ENCODE measurements around the gene STOX2.

STOX2 gene

GRCh38 chr4:183993676-183994075 is 88.6 kb downstream of the STOX2 start:
- Histone ChIP-seq H3K27ac (ENCODE audit: low read depth, low read length) (no peak overlapping the region), H3K9me3 (ENCODE audit: low read length) (no peaks in the 10 kb centered on the region), H3K36me3 (ENCODE audit: insufficient read depth, low read length) (no peaks in the 10 kb centered on the region)

GRCh38 chr4:183995570-183995969 is 90.5 kb downstream of the STOX2 start:
- H3K27ac ChIP-seq (ENCODE audit: low read depth, low read length): no peak overlapping the region
- H3K36me3 ChIP-seq (ENCODE audit: insufficient read depth, low read length): no peaks in the 10 kb centered on the region
- no peaks in the 10 kb centered on the region for H3K9me3 ChIP-seq (ENCODE audit: low read length)
- no peak overlapping the region for H3K4me3 ChIP-seq (ENCODE audit: low read depth in 1 of 2, low read length in 2 of 2)
- no peak overlapping the region for H3K9ac ChIP-seq (ENCODE audit: low read length)
- no peaks in the 10 kb centered on the region for H3K27me3 ChIP-seq (ENCODE audit: control insufficient read depth in 1 of 2, insufficient read depth in 2 of 2, low read length in 2 of 2)
- H3K4me1 ChIP-seq (ENCODE audit: insufficient read depth, low read length): no peaks in the 10 kb centered on the region

More at GRCh38 chr4:183993676-183994075, 88.6 kb downstream of the STOX2 start:
- Histone ChIP-seq H3K27me3 (ENCODE audit: control insufficient read depth in 1 of 2, insufficient read depth in 2 of 2, low read length in 2 of 2) (no peaks in the 10 kb centered on the region), H3K4me3 (ENCODE audit: low read depth in 1 of 2, low read length in 2 of 2) (no peak overlapping the region), H3K9ac (ENCODE audit: low read length) (no peak overlapping the region), H3K4me1 (ENCODE audit: insufficient read depth, low read length) (peaks cover 2% of the 10 kb centered on the region)

- Histone ChIP-seq H3K4me1 (ENCODE audit: insufficient read depth, low read length) (no peaks in the 10 kb centered on the region), H3K9me3 (ENCODE audit: low read length) (no peaks in the 10 kb centered on the region), H3K27ac (ENCODE audit: low read depth, low read length) (no peak overlapping the region), H3K27me3 (ENCODE audit: control insufficient read depth in 1 of 2, insufficient read depth in 2 of 2, low read length in 2 of 2) (no peaks in the 10 kb centered on the region), H3K9ac (ENCODE audit: low read length) (no peak overlapping the region), H3K36me3 (ENCODE audit: insufficient read depth, low read length) (no peaks in the 10 kb centered on the region), H3K4me3 (ENCODE audit: low read depth in 1 of 2, low read length in 2 of 2) (no peak overlapping the region)
Measured at GRCh38 chr4:183996868-183997267, 91.8 kb downstream of the STOX2 start.

- H3K9ac ChIP-seq (ENCODE audit: low read length): no peak overlapping the region
- H3K27me3 ChIP-seq (ENCODE audit: control insufficient read depth in 1 of 2, insufficient read depth in 2 of 2, low read length in 2 of 2): no peaks in the 10 kb centered on the region
- no peaks in the 10 kb centered on the region for H3K36me3 ChIP-seq (ENCODE audit: insufficient read depth, low read length)
- H3K9me3 ChIP-seq (ENCODE audit: low read length): no peaks in the 10 kb centered on the region
- H3K4me3 ChIP-seq (ENCODE audit: low read depth in 1 of 2, low read length in 2 of 2): no peak overlapping the region
- H3K4me1 ChIP-seq (ENCODE audit: insufficient read depth, low read length): no peaks in the 10 kb centered on the region
- H3K27ac ChIP-seq (ENCODE audit: low read depth, low read length): no peak overlapping the region
Measured at GRCh38 chr4:183999435-183999834, 94.3 kb downstream of the STOX2 start.

- Histone ChIP-seq H3K27ac (ENCODE audit: low read depth, low read length) (no peak overlapping the region), H3K4me3 (ENCODE audit: low read depth in 1 of 2, low read length in 2 of 2) (no peak overlapping the region), H3K4me1 (ENCODE audit: insufficient read depth, low read length) (no peaks in the 10 kb centered on the region), H3K36me3 (ENCODE audit: insufficient read depth, low read length) (no peaks in the 10 kb centered on the region), H3K27me3 (ENCODE audit: control insufficient read depth in 1 of 2, insufficient read depth in 2 of 2, low read length in 2 of 2) (no peaks in the 10 kb centered on the region), H3K9me3 (ENCODE audit: low read length) (no peaks in the 10 kb centered on the region), H3K9ac (ENCODE audit: low read length) (no peak overlapping the region)
Measured at GRCh38 chr4:184000457-184001396, 95.6 kb downstream of the STOX2 start.

GRCh38 chr4:184003433-184003832 is 98.3 kb downstream of the STOX2 start:
- Histone ChIP-seq H3K9ac (ENCODE audit: low read length) (no peak overlapping the region), H3K4me1 (ENCODE audit: insufficient read depth, low read length) (no peaks in the 10 kb centered on the region), H3K27ac (ENCODE audit: low read depth, low read length) (no peak overlapping the region), H3K27me3 (ENCODE audit: control insufficient read depth in 1 of 2, insufficient read depth in 2 of 2, low read length in 2 of 2) (no peaks in the 10 kb centered on the region), H3K36me3 (ENCODE audit: insufficient read depth, low read length) (no peaks in the 10 kb centered on the region), H3K9me3 (ENCODE audit: low read length) (no peaks in the 10 kb centered on the region), H3K4me3 (ENCODE audit: low read depth in 1 of 2, low read length in 2 of 2) (no peak overlapping the region)

- no peaks in the 10 kb centered on the region for H3K36me3 ChIP-seq (ENCODE audit: insufficient read depth, low read length)
Measured at GRCh38 chr4:184007891-184008290, 102.8 kb downstream of the STOX2 start.

GRCh38 chr4:184010696-184011095 is 105.6 kb downstream of the STOX2 start:
- no peaks in the 10 kb centered on the region for H3K9me3 ChIP-seq (ENCODE audit: low read length)
- H3K36me3 ChIP-seq (ENCODE audit: insufficient read depth, low read length): no peaks in the 10 kb centered on the region
- no peaks in the 10 kb centered on the region for H3K27me3 ChIP-seq (ENCODE audit: control insufficient read depth in 1 of 2, insufficient read depth in 2 of 2, low read length in 2 of 2)
- no peak overlapping the region for H3K27ac ChIP-seq (ENCODE audit: low read depth, low read length)
- H3K4me1 ChIP-seq (ENCODE audit: insufficient read depth, low read length): no peaks in the 10 kb centered on the region
- H3K9ac ChIP-seq (ENCODE audit: low read length): no peak overlapping the region
- H3K4me3 ChIP-seq (ENCODE audit: low read depth in 1 of 2, low read length in 2 of 2): no peak overlapping the region

More at GRCh38 chr4:184007891-184008290, 102.8 kb downstream of the STOX2 start:
- Histone ChIP-seq H3K4me1 (ENCODE audit: insufficient read depth, low read length) (no peaks in the 10 kb centered on the region), H3K9me3 (ENCODE audit: low read length) (no peaks in the 10 kb centered on the region), H3K27ac (ENCODE audit: low read depth, low read length) (no peak overlapping the region), H3K9ac (ENCODE audit: low read length) (no peak overlapping the region), H3K4me3 (ENCODE audit: low read depth in 1 of 2, low read length in 2 of 2) (no peak overlapping the region), H3K27me3 (ENCODE audit: control insufficient read depth in 1 of 2, insufficient read depth in 2 of 2, low read length in 2 of 2) (no peaks in the 10 kb centered on the region)

GRCh38 chr4:184011826-184012380 is 106.8 kb downstream of the STOX2 start:
- Histone ChIP-seq H3K27me3 (ENCODE audit: control insufficient read depth in 1 of 2, insufficient read depth in 2 of 2, low read length in 2 of 2) (no peaks in the 10 kb centered on the region), H3K27ac (ENCODE audit: low read depth, low read length) (no peak overlapping the region), H3K36me3 (ENCODE audit: insufficient read depth, low read length) (no peaks in the 10 kb centered on the region), H3K9ac (ENCODE audit: low read length) (no peak overlapping the region), H3K4me1 (ENCODE audit: insufficient read depth, low read length) (no peaks in the 10 kb centered on the region), H3K9me3 (ENCODE audit: low read length) (no peaks in the 10 kb centered on the region), H3K4me3 (ENCODE audit: low read depth in 1 of 2, low read length in 2 of 2) (no peak overlapping the region)

- Histone ChIP-seq H3K36me3 (ENCODE audit: insufficient read depth, low read length) (no peaks in the 10 kb centered on the region), H3K9me3 (ENCODE audit: low read length) (no peaks in the 10 kb centered on the region), H3K27ac (ENCODE audit: low read depth, low read length) (no peak overlapping the region), H3K9ac (ENCODE audit: low read length) (no peak overlapping the region), H3K27me3 (ENCODE audit: control insufficient read depth in 1 of 2, insufficient read depth in 2 of 2, low read length in 2 of 2) (no peaks in the 10 kb centered on the region), H3K4me3 (ENCODE audit: low read depth in 1 of 2, low read length in 2 of 2) (no peak overlapping the region), H3K4me1 (ENCODE audit: insufficient read depth, low read length) (peaks cover 3% of the 10 kb centered on the region)
Measured at GRCh38 chr4:184012937-184013336, 107.8 kb downstream of the STOX2 start.

GRCh38 chr4:184014301-184014700 is 109.2 kb downstream of the STOX2 start:
- Histone ChIP-seq H3K4me3 (ENCODE audit: low read depth in 1 of 2, low read length in 2 of 2) (no peak overlapping the region), H3K27me3 (ENCODE audit: control insufficient read depth in 1 of 2, insufficient read depth in 2 of 2, low read length in 2 of 2) (no peaks in the 10 kb centered on the region), H3K27ac (ENCODE audit: low read depth, low read length) (no peak overlapping the region)

More at GRCh38 chr4:184014301-184014700, 109.2 kb downstream of the STOX2 start:
- no peaks in the 10 kb centered on the region for H3K36me3 ChIP-seq (ENCODE audit: insufficient read depth, low read length)
- no peaks in the 10 kb centered on the region for H3K9me3 ChIP-seq (ENCODE audit: low read length)
- peaks cover 3% of the 10 kb centered on the region for H3K4me1 ChIP-seq (ENCODE audit: insufficient read depth, low read length)
- H3K9ac ChIP-seq (ENCODE audit: low read length): no peak overlapping the region
